Neural crest cell (in vitro differentiated cells): Measurements from ENCODE around the gene IKBKG. TPM values are rescaled to one million over a fixed set of nuclear protein-coding genes. Genes with fewer than 3 reads are reported as not detected.

ENCODE experiments used
- DNase-seq: peaks from one replicate; pipeline ENCODE4 v3.0.0; 2021; ENCODE audit warnings: low read depth, mixed read lengths, low spot score
- H3K27ac Mint-ChIP-seq: one replicate; pipeline ENCODE4 v1.8.0; 2021; ENCODE audit warnings: mild to moderate bottlenecking, mixed read lengths; ENCODE audit not compliant: unreplicated experiment
- H3K27me3 Mint-ChIP-seq: 2 replicates; pipeline ENCODE4 v1.8.0; 2021; ENCODE audit warnings: low read depth, mild to moderate bottlenecking, mixed read lengths
- H3K36me3 Mint-ChIP-seq: 2 replicates; pipeline ENCODE4 v1.8.0; 2021; ENCODE audit warnings: low read depth, mild to moderate bottlenecking, mixed read lengths
- H3K4me1 Mint-ChIP-seq: 2 replicates; pipeline ENCODE4 v1.8.0; 2021; ENCODE audit warnings: mixed read lengths
- H3K4me3 Mint-ChIP-seq: one replicate; pipeline ENCODE4 v1.8.0; 2021; ENCODE audit warnings: mild to moderate bottlenecking, mixed read lengths
- H3K9me3 Mint-ChIP-seq: 2 replicates; pipeline ENCODE4 v1.8.0; 2021; ENCODE audit warnings: mixed read lengths
- CTCF ChIP-seq: fragments of 200-600 bp; sonication (generic); conservative IDR thresholded peaks from 2 replicates; pipeline ENCODE4 v1.5.0; 2021; ENCODE audit warnings: antibody characterized with exemption, mild to moderate bottlenecking
- total RNA-seq: library from RNA; stranded (reverse); gene quantifications from 2 replicates; pipeline ENCODE4 v1.2.1, GENCODE V29; 2021

IKBKG gene
- total RNA-seq, 1 donor from 2014 or later: 21.3 TPM

GRCh38 chrX:154517101-154517781, 30.2 kb upstream of the IKBKG start:
- H3K9me3 Mint-ChIP-seq: no peaks in the 10 kb centered on the region
- H3K27me3 Mint-ChIP-seq: no peaks in the 10 kb centered on the region
- no peak for DNase-seq
- H3K4me3 Mint-ChIP-seq: peak overlapping the region; percentile 72
- TF ChIP-seq CTCF: no peak
- H3K36me3 Mint-ChIP-seq: peaks cover 5% of the 10 kb centered on the region
- H3K27ac Mint-ChIP-seq: no peak overlapping the region
- H3K4me1 Mint-ChIP-seq: peaks cover 30% of the 10 kb centered on the region

- TF ChIP-seq CTCF: no peak
- H3K4me1 Mint-ChIP-seq: peaks cover 23% of the 10 kb centered on the region
- H3K27ac Mint-ChIP-seq: no peak overlapping the region
- H3K36me3 Mint-ChIP-seq: no peaks in the 10 kb centered on the region
- no peak for DNase-seq
- H3K27me3 Mint-ChIP-seq: no peaks in the 10 kb centered on the region
- no peaks in the 10 kb centered on the region for H3K9me3 Mint-ChIP-seq
- H3K4me3 Mint-ChIP-seq: no peak overlapping the region
These were observed 28.0 kb upstream of the IKBKG start for GRCh38 chrX:154519389-154519788.

- Mint-ChIP-seq H3K27ac (no peak overlapping the region), H3K4me1 (peaks cover 10% of the 10 kb centered on the region), H3K4me3 (no peak overlapping the region), H3K9me3 (no peaks in the 10 kb centered on the region), H3K27me3 (peaks cover 3% of the 10 kb centered on the region), H3K36me3 (peaks cover 2% of the 10 kb centered on the region)
- no peak for DNase-seq
- no peak for TF ChIP-seq CTCF
These were observed 21.6 kb upstream of the IKBKG start for GRCh38 chrX:154525606-154526490.

GRCh38 chrX:154526901-154527675, 20.3 kb upstream of the IKBKG start:
- peak; percentile 60 for TF ChIP-seq CTCF
- peaks cover 10% of the 10 kb centered on the region for H3K4me1 Mint-ChIP-seq
- peaks cover 3% of the 10 kb centered on the region for H3K27me3 Mint-ChIP-seq
- H3K9me3 Mint-ChIP-seq: no peaks in the 10 kb centered on the region
- H3K36me3 Mint-ChIP-seq: peaks cover 2% of the 10 kb centered on the region
- H3K4me3 Mint-ChIP-seq: peak overlapping the region; percentile 57
- peak overlapping the region; percentile 86 for H3K27ac Mint-ChIP-seq
- peak; percentile 60 for DNase-seq

- no peak for DNase-seq
- TF ChIP-seq CTCF: no peak
These were observed 18.2 kb upstream of the IKBKG start for GRCh38 chrX:154529206-154529612.

More at GRCh38 chrX:154529206-154529612, 18.2 kb upstream of the IKBKG start:
- Mint-ChIP-seq H3K4me3 (no peak overlapping the region), H3K36me3 (peaks cover 2% of the 10 kb centered on the region), H3K27me3 (peaks cover 3% of the 10 kb centered on the region), H3K27ac (no peak overlapping the region), H3K9me3 (no peaks in the 10 kb centered on the region), H3K4me1 (peaks cover 10% of the 10 kb centered on the region)
